ENCODE measurements around the gene ARHGAP27. TPM values are rescaled to one million over a fixed set of nuclear protein-coding genes. Genes with fewer than 3 reads are reported as not detected.

Gene ARHGAP27
- total and polyA plus RNA-seq, 9 of the 15 experiments (the other 6 are each of a cell fraction or from before 2014, with no cell fraction given), result 0.04 to 4.6 (median 2.1) TPM

DNA sequence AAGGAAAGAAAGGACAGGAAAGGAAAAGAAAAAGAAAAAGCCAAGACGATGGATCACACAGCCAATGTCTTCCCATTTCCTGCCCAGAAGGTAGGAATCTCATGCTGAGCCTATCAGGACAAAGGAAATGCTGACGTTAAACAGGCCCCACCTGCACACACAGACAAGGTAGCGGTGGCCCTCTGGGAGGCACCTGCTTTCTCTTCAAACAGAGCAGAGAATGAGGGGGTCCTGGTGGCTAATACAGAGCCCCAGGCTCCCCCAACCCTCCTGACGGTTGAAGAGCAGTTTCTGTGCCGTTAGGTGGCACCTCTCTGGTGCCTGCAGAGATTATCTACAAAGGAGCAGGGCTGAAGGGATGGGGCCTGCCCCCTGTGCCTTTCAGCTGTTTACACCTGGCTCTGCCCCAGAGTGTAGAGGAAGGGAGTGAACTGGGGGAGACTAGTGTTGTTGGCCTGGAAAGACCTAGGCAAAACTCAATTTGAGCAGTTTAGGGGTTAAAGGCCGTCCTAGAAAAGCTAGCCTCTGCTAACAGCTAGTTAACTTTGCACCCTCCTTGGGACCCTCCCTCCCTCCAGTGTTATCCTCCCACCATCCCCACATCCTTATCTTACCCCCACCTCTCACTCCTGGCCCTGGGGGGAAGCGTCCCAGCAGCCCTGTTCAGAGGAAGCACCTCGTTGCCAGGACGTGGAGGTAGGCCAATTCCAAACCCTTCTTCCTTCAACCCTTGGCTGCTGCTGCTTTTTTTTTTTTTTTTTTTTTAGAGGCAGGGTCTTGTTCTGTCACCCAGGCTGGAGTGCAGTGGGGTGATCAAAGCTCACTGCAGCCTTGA, 56.3 kb downstream of the ARHGAP27 start (continued):
- TF ChIP-seq, protein P1, sequence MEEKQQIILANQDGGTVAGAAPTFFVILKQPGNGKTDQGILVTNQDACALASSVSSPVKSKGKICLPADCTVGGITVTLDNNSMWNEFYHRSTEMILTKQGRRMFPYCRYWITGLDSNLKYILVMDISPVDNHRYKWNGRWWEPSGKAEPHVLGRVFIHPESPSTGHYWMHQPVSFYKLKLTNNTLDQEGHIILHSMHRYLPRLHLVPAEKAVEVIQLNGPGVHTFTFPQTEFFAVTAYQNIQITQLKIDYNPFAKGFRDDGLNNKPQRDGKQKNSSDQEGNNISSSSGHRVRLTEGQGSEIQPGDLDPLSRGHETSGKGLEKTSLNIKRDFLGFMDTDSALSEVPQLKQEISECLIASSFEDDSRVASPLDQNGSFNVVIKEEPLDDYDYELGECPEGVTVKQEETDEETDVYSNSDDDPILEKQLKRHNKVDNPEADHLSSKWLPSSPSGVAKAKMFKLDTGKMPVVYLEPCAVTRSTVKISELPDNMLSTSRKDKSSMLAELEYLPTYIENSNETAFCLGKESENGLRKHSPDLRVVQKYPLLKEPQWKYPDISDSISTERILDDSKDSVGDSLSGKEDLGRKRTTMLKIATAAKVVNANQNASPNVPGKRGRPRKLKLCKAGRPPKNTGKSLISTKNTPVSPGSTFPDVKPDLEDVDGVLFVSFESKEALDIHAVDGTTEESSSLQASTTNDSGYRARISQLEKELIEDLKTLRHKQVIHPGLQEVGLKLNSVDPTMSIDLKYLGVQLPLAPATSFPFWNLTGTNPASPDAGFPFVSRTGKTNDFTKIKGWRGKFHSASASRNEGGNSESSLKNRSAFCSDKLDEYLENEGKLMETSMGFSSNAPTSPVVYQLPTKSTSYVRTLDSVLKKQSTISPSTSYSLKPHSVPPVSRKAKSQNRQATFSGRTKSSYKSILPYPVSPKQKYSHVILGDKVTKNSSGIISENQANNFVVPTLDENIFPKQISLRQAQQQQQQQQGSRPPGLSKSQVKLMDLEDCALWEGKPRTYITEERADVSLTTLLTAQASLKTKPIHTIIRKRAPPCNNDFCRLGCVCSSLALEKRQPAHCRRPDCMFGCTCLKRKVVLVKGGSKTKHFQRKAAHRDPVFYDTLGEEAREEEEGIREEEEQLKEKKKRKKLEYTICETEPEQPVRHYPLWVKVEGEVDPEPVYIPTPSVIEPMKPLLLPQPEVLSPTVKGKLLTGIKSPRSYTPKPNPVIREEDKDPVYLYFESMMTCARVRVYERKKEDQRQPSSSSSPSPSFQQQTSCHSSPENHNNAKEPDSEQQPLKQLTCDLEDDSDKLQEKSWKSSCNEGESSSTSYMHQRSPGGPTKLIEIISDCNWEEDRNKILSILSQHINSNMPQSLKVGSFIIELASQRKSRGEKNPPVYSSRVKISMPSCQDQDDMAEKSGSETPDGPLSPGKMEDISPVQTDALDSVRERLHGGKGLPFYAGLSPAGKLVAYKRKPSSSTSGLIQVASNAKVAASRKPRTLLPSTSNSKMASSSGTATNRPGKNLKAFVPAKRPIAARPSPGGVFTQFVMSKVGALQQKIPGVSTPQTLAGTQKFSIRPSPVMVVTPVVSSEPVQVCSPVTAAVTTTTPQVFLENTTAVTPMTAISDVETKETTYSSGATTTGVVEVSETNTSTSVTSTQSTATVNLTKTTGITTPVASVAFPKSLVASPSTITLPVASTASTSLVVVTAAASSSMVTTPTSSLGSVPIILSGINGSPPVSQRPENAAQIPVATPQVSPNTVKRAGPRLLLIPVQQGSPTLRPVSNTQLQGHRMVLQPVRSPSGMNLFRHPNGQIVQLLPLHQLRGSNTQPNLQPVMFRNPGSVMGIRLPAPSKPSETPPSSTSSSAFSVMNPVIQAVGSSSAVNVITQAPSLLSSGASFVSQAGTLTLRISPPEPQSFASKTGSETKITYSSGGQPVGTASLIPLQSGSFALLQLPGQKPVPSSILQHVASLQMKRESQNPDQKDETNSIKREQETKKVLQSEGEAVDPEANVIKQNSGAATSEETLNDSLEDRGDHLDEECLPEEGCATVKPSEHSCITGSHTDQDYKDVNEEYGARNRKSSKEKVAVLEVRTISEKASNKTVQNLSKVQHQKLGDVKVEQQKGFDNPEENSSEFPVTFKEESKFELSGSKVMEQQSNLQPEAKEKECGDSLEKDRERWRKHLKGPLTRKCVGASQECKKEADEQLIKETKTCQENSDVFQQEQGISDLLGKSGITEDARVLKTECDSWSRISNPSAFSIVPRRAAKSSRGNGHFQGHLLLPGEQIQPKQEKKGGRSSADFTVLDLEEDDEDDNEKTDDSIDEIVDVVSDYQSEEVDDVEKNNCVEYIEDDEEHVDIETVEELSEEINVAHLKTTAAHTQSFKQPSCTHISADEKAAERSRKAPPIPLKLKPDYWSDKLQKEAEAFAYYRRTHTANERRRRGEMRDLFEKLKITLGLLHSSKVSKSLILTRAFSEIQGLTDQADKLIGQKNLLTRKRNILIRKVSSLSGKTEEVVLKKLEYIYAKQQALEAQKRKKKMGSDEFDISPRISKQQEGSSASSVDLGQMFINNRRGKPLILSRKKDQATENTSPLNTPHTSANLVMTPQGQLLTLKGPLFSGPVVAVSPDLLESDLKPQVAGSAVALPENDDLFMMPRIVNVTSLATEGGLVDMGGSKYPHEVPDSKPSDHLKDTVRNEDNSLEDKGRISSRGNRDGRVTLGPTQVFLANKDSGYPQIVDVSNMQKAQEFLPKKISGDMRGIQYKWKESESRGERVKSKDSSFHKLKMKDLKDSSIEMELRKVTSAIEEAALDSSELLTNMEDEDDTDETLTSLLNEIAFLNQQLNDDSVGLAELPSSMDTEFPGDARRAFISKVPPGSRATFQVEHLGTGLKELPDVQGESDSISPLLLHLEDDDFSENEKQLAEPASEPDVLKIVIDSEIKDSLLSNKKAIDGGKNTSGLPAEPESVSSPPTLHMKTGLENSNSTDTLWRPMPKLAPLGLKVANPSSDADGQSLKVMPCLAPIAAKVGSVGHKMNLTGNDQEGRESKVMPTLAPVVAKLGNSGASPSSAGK (IDR thresholded peaks at IDR 0.05), result no peak
- TF ChIP-seq, protein P2, sequence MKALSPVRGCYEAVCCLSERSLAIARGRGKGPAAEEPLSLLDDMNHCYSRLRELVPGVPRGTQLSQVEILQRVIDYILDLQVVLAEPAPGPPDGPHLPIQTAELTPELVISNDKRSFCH (CRISPR knock-in tag; IDR thresholded peaks at IDR 0.05), result no peak
- TF ChIP-seq, protein P2 (tag; IDR thresholded peaks at IDR 0.05), result no peak
- TF ChIP-seq LCOR (CRISPR knock-in tag; IDR thresholded peaks at IDR 0.05) (no peak), GATAD2A (IDR thresholded peaks at IDR 0.05) (no peak), ETV5 (CRISPR knock-in tag; IDR thresholded peaks at IDR 0.05; ENCODE audit: low read depth) (no peak), CEBPB (tag; IDR thresholded peaks at IDR 0.05) (no peak), HIVEP1 (CRISPR knock-in tag; IDR thresholded peaks at IDR 0.05) (no peak), MCM5 (IDR thresholded peaks at IDR 0.05; ENCODE audit: low read depth) (no peak), BCL6 (CRISPR knock-in tag; IDR thresholded peaks at IDR 0.05) (no peak), RFX7 (CRISPR knock-in tag; IDR thresholded peaks at IDR 0.05) (no peak)
- TF ChIP-seq, protein P3, sequence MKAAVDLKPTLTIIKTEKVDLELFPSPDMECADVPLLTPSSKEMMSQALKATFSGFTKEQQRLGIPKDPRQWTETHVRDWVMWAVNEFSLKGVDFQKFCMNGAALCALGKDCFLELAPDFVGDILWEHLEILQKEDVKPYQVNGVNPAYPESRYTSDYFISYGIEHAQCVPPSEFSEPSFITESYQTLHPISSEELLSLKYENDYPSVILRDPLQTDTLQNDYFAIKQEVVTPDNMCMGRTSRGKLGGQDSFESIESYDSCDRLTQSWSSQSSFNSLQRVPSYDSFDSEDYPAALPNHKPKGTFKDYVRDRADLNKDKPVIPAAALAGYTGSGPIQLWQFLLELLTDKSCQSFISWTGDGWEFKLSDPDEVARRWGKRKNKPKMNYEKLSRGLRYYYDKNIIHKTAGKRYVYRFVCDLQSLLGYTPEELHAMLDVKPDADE (conservative IDR thresholded peaks at IDR 0.05; ENCODE audit: control insufficient read depth, low read depth, low read length), result no peak
